Measurements from ENCODE around the gene LENEP. TPM values are rescaled to one million over a fixed set of nuclear protein-coding genes. Genes with fewer than 3 reads are reported as not detected.
"Not testable (repeated sequence)": the region's sequence is repeated elsewhere in the genome, so short reads cannot be mapped to it uniquely, and the experiment has no call there.

LENEP gene
- total RNA-seq, 2 experiments from 2014 or later = not detected

DNA sequence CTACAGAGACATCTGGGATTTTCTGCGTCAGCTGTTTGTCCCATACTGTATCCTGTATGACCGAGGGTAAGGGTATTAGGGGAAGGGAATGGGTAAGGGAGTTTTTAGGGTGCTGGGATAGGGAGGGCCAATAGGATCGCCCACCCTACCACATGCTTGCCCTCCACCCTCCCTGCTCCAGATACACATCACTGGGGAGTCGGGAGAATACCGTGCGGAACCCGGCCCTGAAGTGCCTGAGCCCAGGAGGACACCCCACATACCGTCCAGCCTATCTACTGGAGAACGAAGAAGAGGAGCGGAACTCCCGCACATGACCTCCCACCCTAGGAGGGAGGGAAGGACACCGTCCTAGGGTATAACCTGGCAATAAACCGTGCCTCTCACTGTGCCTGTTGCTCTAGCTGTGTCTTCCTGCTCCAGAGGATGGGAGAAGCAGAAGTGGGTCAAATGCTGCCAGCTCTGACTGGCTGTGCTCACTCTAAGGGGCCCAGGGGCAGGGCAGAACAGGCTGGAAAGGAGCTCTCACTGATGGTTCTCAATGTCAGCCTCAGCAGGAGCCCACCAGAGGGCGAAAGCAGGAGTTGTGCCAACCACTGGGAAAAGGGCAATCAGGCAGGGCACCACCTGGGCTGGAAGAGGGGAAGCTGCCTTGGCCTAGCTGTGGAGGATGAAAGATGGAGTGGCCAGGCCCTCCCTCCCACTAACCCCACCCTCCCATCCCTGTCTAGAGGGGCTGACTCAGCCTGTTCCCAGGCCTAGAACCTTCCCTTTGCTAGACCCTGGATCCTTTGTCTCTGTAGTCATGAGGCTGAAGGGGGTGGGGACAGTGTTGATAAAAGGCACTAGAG is 440 bp upstream of the LENEP start:
- TF ChIP-seq, protein P1, sequence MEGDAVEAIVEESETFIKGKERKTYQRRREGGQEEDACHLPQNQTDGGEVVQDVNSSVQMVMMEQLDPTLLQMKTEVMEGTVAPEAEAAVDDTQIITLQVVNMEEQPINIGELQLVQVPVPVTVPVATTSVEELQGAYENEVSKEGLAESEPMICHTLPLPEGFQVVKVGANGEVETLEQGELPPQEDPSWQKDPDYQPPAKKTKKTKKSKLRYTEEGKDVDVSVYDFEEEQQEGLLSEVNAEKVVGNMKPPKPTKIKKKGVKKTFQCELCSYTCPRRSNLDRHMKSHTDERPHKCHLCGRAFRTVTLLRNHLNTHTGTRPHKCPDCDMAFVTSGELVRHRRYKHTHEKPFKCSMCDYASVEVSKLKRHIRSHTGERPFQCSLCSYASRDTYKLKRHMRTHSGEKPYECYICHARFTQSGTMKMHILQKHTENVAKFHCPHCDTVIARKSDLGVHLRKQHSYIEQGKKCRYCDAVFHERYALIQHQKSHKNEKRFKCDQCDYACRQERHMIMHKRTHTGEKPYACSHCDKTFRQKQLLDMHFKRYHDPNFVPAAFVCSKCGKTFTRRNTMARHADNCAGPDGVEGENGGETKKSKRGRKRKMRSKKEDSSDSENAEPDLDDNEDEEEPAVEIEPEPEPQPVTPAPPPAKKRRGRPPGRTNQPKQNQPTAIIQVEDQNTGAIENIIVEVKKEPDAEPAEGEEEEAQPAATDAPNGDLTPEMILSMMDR (IDR thresholded peaks at IDR 0.05) = no peak
- H3K4me3 Mint-ChIP-seq = no peak overlapping the region
- no peaks in the 10 kb centered on the region for H3K27me3 Mint-ChIP-seq
- Histone ChIP-seq H3K4me1 (ENCODE audit: insufficient read depth, low read length) (peaks cover 33% of the 10 kb centered on the region), H3K27ac (ENCODE audit: low read depth in 1 of 2, low read length in 2 of 2) (no peak overlapping the region), H3K27me3 (ENCODE audit: control insufficient read depth in 1 of 2, insufficient read depth in 2 of 2, low read length in 2 of 2) (no peaks in the 10 kb centered on the region), H3K4me3 (ENCODE audit: low read length) (no peak overlapping the region), H3K36me3 (ENCODE audit: insufficient read depth, low read length) (peaks cover 39% of the 10 kb centered on the region), H3K9me3 (ENCODE audit: control insufficient read depth in 1 of 2, insufficient read depth in 1 of 2, low read length in 2 of 2) (no peaks in the 10 kb centered on the region)
- POLR2A ChIA-PET = interaction anchor here (1.0 to 2.5 kb wide), 4 partner anchors 8 to 38 kb away, joined by 3 to 19 read pairs (median 12); partner anchors contain the start of genes FLAD1 and PBXIP1
- CTCF ChIA-PET = interaction anchor here (1.3 to 13.2 kb wide), 2 partner anchors 9 to 26 kb away, joined by 3 to 159 read pairs; no protein-coding TSS in a partner anchor
- intact Hi-C loops (cut with DNase I, micrococcal nuclease) = no loop called here
- peaks cover 33% of the 10 kb centered on the region for H3K4me1 Mint-ChIP-seq (ENCODE audit: low read depth)
- no peaks in the 10 kb centered on the region for H3K9me3 Mint-ChIP-seq
- no peak for DNase-seq
- ATAC-seq (ENCODE audit: poor library complexity) = no peak
- no peak overlapping the region for H3K27ac Mint-ChIP-seq
- peaks cover 26% of the 10 kb centered on the region for H3K36me3 Mint-ChIP-seq (ENCODE audit: low read depth)

DNA sequence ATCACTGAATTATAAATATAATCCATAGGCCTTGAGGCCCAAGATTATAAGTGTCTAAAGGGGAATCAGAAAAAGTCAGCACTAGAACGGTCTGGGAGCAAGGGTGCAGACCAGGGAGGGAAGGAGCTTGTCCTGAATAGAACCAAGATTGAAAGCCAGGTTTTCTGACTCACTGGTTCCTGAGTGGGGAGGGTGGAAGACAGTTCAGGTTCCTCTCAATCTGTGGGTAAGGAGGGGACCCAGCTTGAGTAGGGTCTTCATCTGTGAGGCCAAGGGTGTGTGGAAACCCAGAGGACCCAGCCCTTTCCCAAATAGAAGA is 842 bp downstream of the LENEP start:
- Mint-ChIP-seq H3K27me3 (no peaks in the 10 kb centered on the region), H3K9me3 (no peaks in the 10 kb centered on the region), H3K27ac (no peak overlapping the region), H3K4me3 (no peak overlapping the region), H3K4me1 (ENCODE audit: low read depth) (peaks cover 34% of the 10 kb centered on the region), H3K36me3 (ENCODE audit: low read depth) (peaks cover 13% of the 10 kb centered on the region)
- no peaks in the 10 kb centered on the region for H3K9me3 ChIP-seq (ENCODE audit: control insufficient read depth in 1 of 2, insufficient read depth in 1 of 2, low read length in 2 of 2)
- peaks cover 26% of the 10 kb centered on the region for H3K36me3 ChIP-seq (ENCODE audit: insufficient read depth, low read length)
- ATAC-seq (ENCODE audit: poor library complexity) (no peak), DNase-seq (no peak)
- H3K27me3 ChIP-seq (ENCODE audit: control insufficient read depth in 1 of 2, insufficient read depth in 2 of 2, low read length in 2 of 2) = no peaks in the 10 kb centered on the region
- CTCF ChIA-PET = interaction anchor here (1.3 to 13.2 kb wide), 2 partner anchors 10 to 24 kb away, joined by 3 to 159 read pairs; no protein-coding TSS in a partner anchor
- peaks cover 32% of the 10 kb centered on the region for H3K4me1 ChIP-seq (ENCODE audit: insufficient read depth, low read length)
- H3K4me3 ChIP-seq (ENCODE audit: low read length) = no peak overlapping the region
- TF ChIP-seq, protein P1 (IDR thresholded peaks at IDR 0.05) = no peak
- no peak overlapping the region for H3K27ac ChIP-seq (ENCODE audit: low read depth in 1 of 2, low read length in 2 of 2)
- intact Hi-C loops (cut with DNase I, micrococcal nuclease) = no loop called here
- POLR2A ChIA-PET = interaction anchor here (1.0 to 2.5 kb wide), 4 partner anchors 10 to 39 kb away, joined by 5 to 19 read pairs (median 13); partner anchors contain the start of genes CKS1B, FLAD1 and PBXIP1

DNA sequence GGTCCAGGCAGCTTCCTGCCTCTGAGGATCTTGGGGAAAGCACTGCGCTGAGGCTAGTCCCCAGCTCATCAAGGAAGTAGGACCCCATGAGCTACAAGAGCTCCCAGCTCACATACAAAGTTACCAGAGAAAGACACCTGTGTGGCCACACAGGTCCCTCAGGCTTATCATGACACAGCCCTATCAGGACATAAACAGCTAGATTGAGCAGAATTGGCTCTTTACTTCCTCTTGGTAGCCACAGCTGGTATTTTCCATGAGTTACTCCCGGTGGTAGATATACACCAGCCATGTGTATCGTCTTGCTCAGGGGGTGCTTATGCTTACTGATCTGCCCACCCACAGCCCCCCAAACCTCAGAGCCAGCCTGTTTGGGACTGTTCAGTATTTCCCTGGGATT is 1.2 kb downstream of the LENEP start:
- ATAC-seq (ENCODE audit: poor library complexity) (no peak), DNase-seq (no peak)
- H3K4me1 ChIP-seq (ENCODE audit: insufficient read depth, low read length) = peaks cover 32% of the 10 kb centered on the region
- H3K9me3 Mint-ChIP-seq = no peaks in the 10 kb centered on the region
- intact Hi-C loops (cut with DNase I, micrococcal nuclease) = no loop called here
- H3K4me3 Mint-ChIP-seq = no peak overlapping the region
- H3K27me3 Mint-ChIP-seq = no peaks in the 10 kb centered on the region
- H3K27ac ChIP-seq (ENCODE audit: low read depth in 1 of 2, low read length in 2 of 2) = no peak overlapping the region
- no peaks in the 10 kb centered on the region for H3K27me3 ChIP-seq (ENCODE audit: control insufficient read depth in 1 of 2, insufficient read depth in 2 of 2, low read length in 2 of 2)
- H3K4me1 Mint-ChIP-seq (ENCODE audit: low read depth) = peaks cover 37% of the 10 kb centered on the region
- peaks cover 9% of the 10 kb centered on the region for H3K36me3 Mint-ChIP-seq (ENCODE audit: low read depth)
- ChIA-PET CTCF (interaction anchor here (13.2 kb wide), 1 partner anchor 24 kb away, joined by 159 read pairs; no protein-coding TSS in a partner anchor), POLR2A (interaction anchor here (1.0 to 2.5 kb wide), 4 partner anchors 11 to 39 kb away, joined by 5 to 19 read pairs (median 13); partner anchors contain the start of genes CKS1B, FLAD1 and PBXIP1)
- no peak overlapping the region for H3K4me3 ChIP-seq (ENCODE audit: low read length)
- TF ChIP-seq, protein P1 (IDR thresholded peaks at IDR 0.05) = no peak
- peaks cover 22% of the 10 kb centered on the region for H3K36me3 ChIP-seq (ENCODE audit: insufficient read depth, low read length)
- H3K27ac Mint-ChIP-seq = no peak overlapping the region
- no peaks in the 10 kb centered on the region for H3K9me3 ChIP-seq (ENCODE audit: control insufficient read depth in 1 of 2, insufficient read depth in 1 of 2, low read length in 2 of 2)

DNA sequence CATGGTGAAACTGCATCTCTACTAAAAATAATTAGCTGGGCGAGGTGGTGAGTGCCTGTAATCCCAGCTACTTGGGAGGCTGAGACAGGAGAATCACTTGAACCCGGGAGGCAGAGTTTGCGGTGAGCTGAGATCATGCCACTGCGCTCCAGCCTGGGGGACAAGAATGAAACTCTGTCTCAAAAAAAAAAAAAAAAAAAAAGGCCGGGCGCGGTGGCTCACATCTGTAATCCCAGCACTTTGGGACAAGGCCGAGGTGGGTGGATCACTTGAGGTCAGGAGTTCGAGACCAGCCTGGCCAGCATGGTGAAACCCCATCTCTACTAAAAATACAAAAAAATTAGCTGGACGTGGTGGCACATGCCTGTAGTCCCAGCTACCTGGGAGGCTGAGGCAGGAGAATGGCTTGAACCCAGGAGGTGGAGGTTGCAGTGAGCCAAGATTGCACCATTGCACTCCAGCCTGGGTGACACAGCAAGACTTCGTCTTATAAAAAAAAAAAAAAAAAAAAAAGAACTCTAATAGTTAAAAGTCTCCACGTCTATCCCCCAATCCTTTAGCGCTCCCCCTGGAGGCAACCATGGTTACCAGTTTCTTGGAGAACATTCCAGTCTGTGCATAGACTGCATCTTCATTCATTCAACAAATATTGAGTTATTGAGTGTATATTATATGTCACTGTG is 2.1 kb downstream of the LENEP start:
- Mint-ChIP-seq H3K4me1 (ENCODE audit: low read depth) (peaks cover 45% of the 10 kb centered on the region), H3K4me3 (peak overlapping the region; percentile 18)
- intact Hi-C loops (cut with DNase I, micrococcal nuclease); H3K36me3 Mint-ChIP-seq (ENCODE audit: low read depth); H3K27ac Mint-ChIP-seq; H3K27me3 ChIP-seq (ENCODE audit: control insufficient read depth in 1 of 2, insufficient read depth in 2 of 2, low read length in 2 of 2); H3K9me3 ChIP-seq (ENCODE audit: control insufficient read depth in 1 of 2, insufficient read depth in 1 of 2, low read length in 2 of 2); H3K27ac ChIP-seq (ENCODE audit: low read depth in 1 of 2, low read length in 2 of 2); ATAC-seq (ENCODE audit: poor library complexity); H3K4me3 ChIP-seq (ENCODE audit: low read length); H3K27me3 Mint-ChIP-seq; H3K9me3 Mint-ChIP-seq: not testable (repeated sequence)
- DNase-seq = peak in 3 of 14 experiments; percentile 42 to 51 (median 46)
- Histone ChIP-seq H3K4me1 (ENCODE audit: insufficient read depth, low read length) (peaks cover 34% of the 10 kb centered on the region), H3K36me3 (ENCODE audit: insufficient read depth, low read length) (peaks cover 14% of the 10 kb centered on the region)
- POLR2A ChIA-PET = interaction anchor here (1.1 to 10.2 kb wide), 4 partner anchors 11 to 34 kb away, joined by 3 to 189 read pairs (median 4); partner anchors contain the start of genes CKS1B and PYGO2
- CTCF ChIA-PET = interaction anchor here (13.2 kb wide), 1 partner anchor 23 kb away, joined by 159 read pairs; no protein-coding TSS in a partner anchor

Measured in CD4-positive, alpha-beta T cell (primary cell).